Endothelial cell of umbilical vein (primary cell): Measurements from ENCODE around the gene RAPH1.

Source experiments
- CTCF ChIP-seq, 2 donors: IDR thresholded peaks; 1 replicate in 1 of 2; 2 replicates in 1 of 2; pipeline ENCODE4 v1.5.1; 2011; ENCODE audit warnings: low read length in 2 of 2, mild to moderate bottlenecking in 2 of 2, moderate library complexity in 2 of 2, control low read depth in 1 of 2, inconsistent platforms in 1 of 2, low read depth in 1 of 2; ENCODE audit not compliant: insufficient read depth in 1 of 2; ENCODE audit errors: extremely low read depth in 1 of 2
- EZH2 ChIP-seq: IDR thresholded peaks from 2 replicates; pipeline ENCODE4 v1.6.1; 2012; ENCODE audit warnings: borderline replicate concordance, low read depth, mild to moderate bottlenecking, moderate library complexity, low read length, inconsistent platforms; ENCODE audit not compliant: severe bottlenecking
- POLR2A ChIP-seq: IDR thresholded peaks from 2 replicates; pipeline ENCODE4 v1.6.1; 2012; ENCODE audit warnings: low read depth, mild to moderate bottlenecking, control low read depth, low read length
- POLR2AphosphoS5 ChIP-seq: IDR thresholded peaks from 2 replicates; pipeline ENCODE4 v1.6.1; 2012; ENCODE audit warnings: low read depth, mild to moderate bottlenecking, control low read depth, low read length, moderate library complexity; ENCODE audit not compliant: insufficient read depth

GRCh38 chr2:203407496-203407895 is 127.6 kb downstream of the RAPH1 start:
- no peak for TF ChIP-seq CTCF (IDR thresholded peaks at IDR 0.05; ENCODE audit: extremely low read depth in 1 of 2, insufficient read depth in 1 of 2, low read depth in 1 of 2, low read length in 2 of 2)
- no peak for TF ChIP-seq POLR2AphosphoS5
- no peak for TF ChIP-seq POLR2A
- no peak for TF ChIP-seq EZH2
